ENCODE data around the gene KLHL7. TPM values are rescaled to one million over a fixed set of nuclear protein-coding genes. Genes with fewer than 3 reads are reported as not detected.

KLHL7 gene
- total and polyA plus RNA-seq, 9 donors: 23.1 to 38.3 (median 30.7) TPM

DNA sequence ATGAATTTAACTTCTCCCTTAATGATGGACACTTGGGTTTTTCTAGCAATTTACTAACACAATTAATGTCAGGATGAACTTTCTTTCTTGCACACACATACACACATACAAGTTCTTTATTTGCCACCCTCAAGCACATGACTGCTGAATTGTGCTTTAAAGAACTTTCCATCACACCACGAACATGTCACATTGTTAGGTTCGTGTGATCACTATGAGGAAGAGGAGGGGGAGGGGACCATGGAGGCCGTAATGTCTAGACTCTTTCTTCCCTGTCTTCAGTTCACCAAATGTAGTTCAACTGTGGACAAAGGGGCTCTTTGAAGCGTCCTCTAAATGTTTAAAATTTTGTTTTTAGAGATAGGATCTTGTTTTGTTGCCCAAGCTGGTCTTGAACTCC is 107.3 kb downstream of the KLHL7 start:
- 82 to 86% (median 84%) methylated on average over 4 of the region's 4 CpGs for WGBS, 3 donors
- no peaks in the 10 kb centered on the region for H3K36me3 ChIP-seq
- H3K27me3 ChIP-seq: no peaks in the 10 kb centered on the region
- no peaks in the 10 kb centered on the region for H3K9me3 ChIP-seq
- H3K27ac ChIP-seq: no peak overlapping the region
- no peaks in the 10 kb centered on the region for H3K4me1 ChIP-seq (ENCODE audit: insufficient read depth)
- H3K4me3 ChIP-seq: no peak overlapping the region
- DNase-seq: no peak
- intact Hi-C loops (cut with DNase I): no loop called here
- TF ChIP-seq POLR2A (IDR thresholded peaks at IDR 0.05) (no peak), EP300 (IDR thresholded peaks at IDR 0.05) (no peak)
- TF ChIP-seq, protein P1, sequence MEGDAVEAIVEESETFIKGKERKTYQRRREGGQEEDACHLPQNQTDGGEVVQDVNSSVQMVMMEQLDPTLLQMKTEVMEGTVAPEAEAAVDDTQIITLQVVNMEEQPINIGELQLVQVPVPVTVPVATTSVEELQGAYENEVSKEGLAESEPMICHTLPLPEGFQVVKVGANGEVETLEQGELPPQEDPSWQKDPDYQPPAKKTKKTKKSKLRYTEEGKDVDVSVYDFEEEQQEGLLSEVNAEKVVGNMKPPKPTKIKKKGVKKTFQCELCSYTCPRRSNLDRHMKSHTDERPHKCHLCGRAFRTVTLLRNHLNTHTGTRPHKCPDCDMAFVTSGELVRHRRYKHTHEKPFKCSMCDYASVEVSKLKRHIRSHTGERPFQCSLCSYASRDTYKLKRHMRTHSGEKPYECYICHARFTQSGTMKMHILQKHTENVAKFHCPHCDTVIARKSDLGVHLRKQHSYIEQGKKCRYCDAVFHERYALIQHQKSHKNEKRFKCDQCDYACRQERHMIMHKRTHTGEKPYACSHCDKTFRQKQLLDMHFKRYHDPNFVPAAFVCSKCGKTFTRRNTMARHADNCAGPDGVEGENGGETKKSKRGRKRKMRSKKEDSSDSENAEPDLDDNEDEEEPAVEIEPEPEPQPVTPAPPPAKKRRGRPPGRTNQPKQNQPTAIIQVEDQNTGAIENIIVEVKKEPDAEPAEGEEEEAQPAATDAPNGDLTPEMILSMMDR (IDR thresholded peaks at IDR 0.05): no peak

GRCh38 chr7:23213755-23214154 is 108.2 kb downstream of the KLHL7 start:
- no peak for DNase-seq
- H3K4me1 ChIP-seq (ENCODE audit: insufficient read depth): no peaks in the 10 kb centered on the region
- WGBS, 3 donors: 96 to 97% (median 96%) methylated on average over 11 of the region's 11 CpGs

DNA sequence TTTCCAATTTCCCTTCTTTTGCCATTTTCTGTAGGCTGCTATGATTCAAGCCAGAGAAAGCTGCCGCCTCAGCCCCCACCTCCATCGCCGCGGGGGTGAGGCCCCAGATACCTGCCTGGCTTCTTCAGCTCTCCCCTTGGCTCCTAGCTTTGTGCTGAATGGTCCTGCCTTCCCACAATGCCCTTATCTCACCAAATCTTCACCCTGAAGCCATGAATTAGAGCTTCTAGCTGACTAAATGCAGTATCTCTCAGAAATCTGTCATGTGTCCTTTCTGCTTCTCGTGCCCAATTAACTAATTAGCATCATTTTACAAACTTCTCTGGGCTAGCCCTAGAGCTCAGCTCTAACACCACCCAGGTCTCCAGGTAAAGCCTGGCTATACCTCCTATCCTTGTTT is 108.8 kb downstream of the KLHL7 start:
- H3K4me1 ChIP-seq (ENCODE audit: insufficient read depth): no peaks in the 10 kb centered on the region
- TF ChIP-seq EP300 (IDR thresholded peaks at IDR 0.05) (no peak), POLR2A (IDR thresholded peaks at IDR 0.05) (no peak)
- TF ChIP-seq, protein P1 (IDR thresholded peaks at IDR 0.05): no peak
- intact Hi-C loops (cut with DNase I): no loop called here
- no peaks in the 10 kb centered on the region for H3K27me3 ChIP-seq
- H3K9me3 ChIP-seq: no peaks in the 10 kb centered on the region
- 82 to 90% (median 87%) methylated on average over 5 of the region's 5 CpGs for WGBS, 3 donors
- no peak for DNase-seq
- H3K4me3 ChIP-seq: no peak overlapping the region
- no peaks in the 10 kb centered on the region for H3K36me3 ChIP-seq
- no peak overlapping the region for H3K27ac ChIP-seq

More at GRCh38 chr7:23213755-23214154, 108.2 kb downstream of the KLHL7 start:
- Histone ChIP-seq H3K27ac (no peak overlapping the region), H3K4me3 (no peak overlapping the region), H3K27me3 (no peaks in the 10 kb centered on the region), H3K9me3 (no peaks in the 10 kb centered on the region), H3K36me3 (no peaks in the 10 kb centered on the region)
- TF ChIP-seq POLR2A (IDR thresholded peaks at IDR 0.05) (no peak), EP300 (IDR thresholded peaks at IDR 0.05) (no peak)
- TF ChIP-seq, protein P1 (IDR thresholded peaks at IDR 0.05): no peak
- intact Hi-C loops (cut with DNase I): no loop called here

GRCh38 chr7:23214938-23215337 is 109.4 kb downstream of the KLHL7 start:
- H3K9me3 ChIP-seq: no peaks in the 10 kb centered on the region
- DNase-seq: no peak
- WGBS, 3 donors: 90 to 94% (median 93%) methylated on average over 3 to 6 of the region's 6 CpGs
- H3K4me1 ChIP-seq (ENCODE audit: insufficient read depth): no peaks in the 10 kb centered on the region
- H3K27me3 ChIP-seq: no peaks in the 10 kb centered on the region
- no peak overlapping the region for H3K4me3 ChIP-seq
- H3K27ac ChIP-seq: no peak overlapping the region
- TF ChIP-seq POLR2A (IDR thresholded peaks at IDR 0.05) (no peak), EP300 (IDR thresholded peaks at IDR 0.05) (no peak)
- TF ChIP-seq, protein P1 (IDR thresholded peaks at IDR 0.05): no peak
- H3K36me3 ChIP-seq: no peaks in the 10 kb centered on the region
- intact Hi-C loops (cut with DNase I): no loop called here
